ENCODE data around the gene RAB3IP.

Gene RAB3IP, protein sequence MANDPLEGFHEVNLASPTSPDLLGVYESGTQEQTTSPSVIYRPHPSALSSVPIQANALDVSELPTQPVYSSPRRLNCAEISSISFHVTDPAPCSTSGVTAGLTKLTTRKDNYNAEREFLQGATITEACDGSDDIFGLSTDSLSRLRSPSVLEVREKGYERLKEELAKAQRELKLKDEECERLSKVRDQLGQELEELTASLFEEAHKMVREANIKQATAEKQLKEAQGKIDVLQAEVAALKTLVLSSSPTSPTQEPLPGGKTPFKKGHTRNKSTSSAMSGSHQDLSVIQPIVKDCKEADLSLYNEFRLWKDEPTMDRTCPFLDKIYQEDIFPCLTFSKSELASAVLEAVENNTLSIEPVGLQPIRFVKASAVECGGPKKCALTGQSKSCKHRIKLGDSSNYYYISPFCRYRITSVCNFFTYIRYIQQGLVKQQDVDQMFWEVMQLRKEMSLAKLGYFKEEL

GRCh38 chr12:69738351-69739286, at the start of gene RAB3IP:
Gene RAB3IP (plus strand): TSS chr12:69738860. CDS start chr12:69755409, 16,549 bp downstream.
- peak; percentile 90 for DNase-seq (ENCODE audit: low spot score)

DNA sequence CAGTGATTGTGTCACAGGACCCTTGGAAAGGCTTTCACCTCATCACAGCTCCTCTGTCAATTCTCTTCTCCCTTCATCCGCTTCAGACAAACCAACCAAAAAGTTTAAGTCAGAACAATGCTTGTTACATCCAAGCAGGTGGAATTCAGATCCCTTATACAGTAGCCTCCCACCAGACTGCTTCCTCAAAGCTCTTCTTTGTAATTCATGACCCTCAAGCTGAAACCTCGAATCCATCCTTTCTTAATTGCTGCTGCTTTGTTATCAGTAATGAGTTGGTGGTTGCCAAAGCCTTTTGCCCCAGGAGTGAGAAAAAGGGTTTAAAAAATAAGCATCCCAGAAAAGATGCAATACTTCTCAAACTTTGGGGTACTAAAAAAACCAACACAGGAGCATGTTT, 49.0 kb upstream of the RAB3IP start:
- DNase-seq (ENCODE audit: low spot score): no peak

- DNase-seq (ENCODE audit: low spot score): no peak
Measured at GRCh38 chr12:69694123-69694522, 44.5 kb upstream of the RAB3IP start.

- DNase-seq (ENCODE audit: low spot score): no peak
Measured at GRCh38 chr12:69698054-69698453, 40.6 kb upstream of the RAB3IP start.

DNA sequence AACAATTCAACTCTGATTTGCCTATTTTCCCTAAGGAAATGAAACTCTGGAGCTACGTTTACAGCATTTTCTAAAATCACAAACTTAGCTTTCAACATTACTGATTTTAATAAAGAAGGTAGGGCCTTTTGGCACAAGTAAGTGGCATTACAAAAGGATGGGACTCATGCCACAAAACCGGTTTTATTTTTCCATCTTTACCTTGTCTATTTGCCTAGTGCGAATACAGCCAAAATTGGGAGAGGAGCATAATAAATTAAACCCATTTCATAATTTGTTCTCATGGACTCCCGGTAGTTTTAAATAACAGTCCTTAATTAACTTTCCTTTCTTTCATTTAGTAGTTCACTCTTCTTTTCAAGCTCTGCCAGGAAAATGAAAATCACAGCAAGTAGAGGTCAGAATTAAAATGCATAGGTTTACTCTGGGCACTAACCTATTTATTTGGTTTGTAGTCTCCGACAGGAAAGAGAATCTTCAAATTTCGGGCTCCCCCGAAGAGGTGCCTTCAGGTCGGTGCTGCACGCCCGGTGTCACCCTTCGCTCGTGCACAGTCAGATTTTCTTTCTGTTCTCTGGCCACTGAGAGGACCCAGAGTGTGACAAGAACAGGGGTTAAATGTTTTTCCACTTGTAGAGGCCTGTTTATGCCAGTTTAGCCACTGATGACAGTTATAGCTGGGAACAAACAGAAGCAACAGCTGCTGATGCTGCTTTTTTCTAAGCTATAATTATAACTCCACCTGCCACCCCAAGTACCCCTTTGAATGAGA, 39.7 kb upstream of the RAB3IP start, which contains the start of gene BEST3:
Gene BEST3, minus strand, starts transcription at position 535 of the 772 bp plus-strand sequence. CDS start 1,505 bp downstream, outside the sequence.
- no peak for DNase-seq (ENCODE audit: low spot score)

DNA sequence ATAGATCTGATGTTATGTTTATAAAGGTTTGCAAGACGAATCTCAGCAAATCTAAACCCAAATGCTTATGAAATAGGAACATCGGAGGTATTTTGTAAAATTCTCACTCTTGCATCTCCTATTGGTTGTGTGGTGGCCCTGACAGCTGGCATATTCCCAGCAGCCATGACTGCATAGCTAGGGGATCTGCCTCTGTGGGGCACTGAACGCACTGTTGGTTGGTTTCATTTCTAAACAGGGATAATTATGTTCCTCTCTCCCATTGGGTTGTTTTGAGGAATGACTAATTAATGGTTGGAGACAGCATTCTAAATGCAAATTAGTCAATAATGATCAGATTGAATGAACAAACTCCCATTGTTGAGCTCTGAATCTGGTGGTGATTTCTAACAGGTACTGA, 36.8 kb upstream of the RAB3IP start:
- DNase-seq (ENCODE audit: low spot score): no peak

DNA sequence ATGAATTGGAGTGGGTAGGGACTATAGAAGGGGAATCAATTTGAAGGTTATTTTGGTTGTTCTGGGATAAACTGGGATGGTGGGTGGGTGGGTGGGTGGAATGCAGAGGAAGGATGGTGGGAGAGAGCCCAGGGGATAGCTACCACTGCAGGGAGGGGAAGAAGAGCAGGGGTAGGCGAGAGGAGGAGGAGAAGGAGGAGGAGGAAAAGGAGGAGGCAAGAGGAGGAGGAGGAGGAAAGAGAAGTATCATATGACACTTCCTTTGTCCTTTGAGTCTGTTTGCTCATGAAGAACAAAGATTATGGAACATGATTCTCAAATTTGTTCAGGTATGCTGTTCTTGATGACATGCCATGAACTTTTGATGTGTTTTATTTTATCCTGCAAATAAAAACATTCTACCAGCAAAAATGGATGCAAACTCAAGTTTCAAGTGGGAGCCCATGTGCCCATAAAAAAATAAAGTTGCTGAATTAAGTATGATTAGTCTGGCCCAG, 35.5 kb upstream of the RAB3IP start:
- no peak for DNase-seq (ENCODE audit: low spot score)

- DNase-seq (ENCODE audit: low spot score): no peak
Measured at GRCh38 chr12:69704357-69704756, 34.3 kb upstream of the RAB3IP start.

DNA sequence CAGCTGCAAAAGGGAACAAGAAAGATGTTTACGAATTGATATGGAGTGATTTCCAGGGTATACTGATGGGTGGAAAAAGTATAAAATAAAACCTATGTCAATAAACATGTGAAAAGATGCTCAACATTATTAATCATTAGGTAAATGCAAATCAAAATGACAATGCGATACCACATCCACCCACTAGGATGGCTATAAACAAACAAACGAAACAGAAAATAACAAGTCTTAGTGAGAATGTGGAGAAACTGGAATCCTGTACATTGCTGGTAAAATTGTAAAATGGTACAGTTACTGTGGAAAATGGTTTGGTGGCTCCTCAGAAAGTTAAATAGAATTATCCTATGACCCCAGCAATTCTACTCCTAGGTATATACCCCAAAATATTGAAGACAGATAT, 30.0 kb upstream of the RAB3IP start:
- DNase-seq (ENCODE audit: low spot score): no peak

GRCh38 chr12:69712826-69713225, 25.8 kb upstream of the RAB3IP start:
- DNase-seq (ENCODE audit: low spot score): no peak

- DNase-seq (ENCODE audit: low spot score): no peak
Measured at GRCh38 chr12:69714542-69714941, 24.1 kb upstream of the RAB3IP start.

- no peak for DNase-seq (ENCODE audit: low spot score)
Measured at GRCh38 chr12:69719336-69720316, 19.0 kb upstream of the RAB3IP start.

DNA sequence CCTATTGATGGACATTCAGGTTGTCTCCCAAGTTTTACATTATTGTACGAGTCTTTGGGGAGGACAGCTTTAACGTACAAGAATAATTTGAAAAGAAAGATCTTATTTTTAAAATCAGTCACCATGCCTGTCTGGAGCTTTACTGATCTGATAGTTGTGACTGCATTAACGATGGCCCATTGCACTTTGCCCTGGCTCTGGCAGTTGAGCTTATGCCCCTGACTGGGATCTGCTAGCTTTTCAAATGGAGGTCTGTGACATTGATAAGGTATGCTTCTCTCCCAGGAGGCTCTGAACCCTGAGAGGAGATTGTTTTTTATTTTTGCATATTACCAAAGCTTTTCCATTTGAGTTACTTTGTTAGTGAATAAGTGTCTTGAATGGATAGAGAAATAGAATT, 17.9 kb upstream of the RAB3IP start:
- DNase-seq (ENCODE audit: low spot score): no peak

- no peak for DNase-seq (ENCODE audit: low spot score)
Measured at GRCh38 chr12:69726922-69727321, 11.7 kb upstream of the RAB3IP start.

DNA sequence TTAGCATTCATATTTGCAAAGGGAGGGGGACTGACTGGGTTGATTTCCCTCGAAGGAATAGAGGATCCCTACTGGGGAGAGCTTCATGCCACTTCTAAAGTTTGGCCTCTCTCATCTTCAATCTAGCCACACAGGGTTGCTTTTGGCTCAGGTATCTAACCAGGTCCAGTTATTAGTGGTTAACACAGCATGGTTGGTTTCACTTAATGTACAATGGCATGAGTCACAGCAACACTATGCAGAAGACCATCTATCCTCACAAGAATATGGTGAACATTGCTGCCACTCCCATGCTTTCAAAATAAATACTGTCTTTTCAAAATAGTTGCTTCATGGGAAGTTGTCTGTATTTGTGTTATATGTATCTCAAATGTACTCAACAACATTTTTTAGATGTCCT, 6.6 kb upstream of the RAB3IP start:
- DNase-seq (ENCODE audit: low spot score): peak; percentile 84

GRCh38 chr12:69733638-69734037, 5.0 kb upstream of the RAB3IP start:
- DNase-seq (ENCODE audit: low spot score): no peak

DNA sequence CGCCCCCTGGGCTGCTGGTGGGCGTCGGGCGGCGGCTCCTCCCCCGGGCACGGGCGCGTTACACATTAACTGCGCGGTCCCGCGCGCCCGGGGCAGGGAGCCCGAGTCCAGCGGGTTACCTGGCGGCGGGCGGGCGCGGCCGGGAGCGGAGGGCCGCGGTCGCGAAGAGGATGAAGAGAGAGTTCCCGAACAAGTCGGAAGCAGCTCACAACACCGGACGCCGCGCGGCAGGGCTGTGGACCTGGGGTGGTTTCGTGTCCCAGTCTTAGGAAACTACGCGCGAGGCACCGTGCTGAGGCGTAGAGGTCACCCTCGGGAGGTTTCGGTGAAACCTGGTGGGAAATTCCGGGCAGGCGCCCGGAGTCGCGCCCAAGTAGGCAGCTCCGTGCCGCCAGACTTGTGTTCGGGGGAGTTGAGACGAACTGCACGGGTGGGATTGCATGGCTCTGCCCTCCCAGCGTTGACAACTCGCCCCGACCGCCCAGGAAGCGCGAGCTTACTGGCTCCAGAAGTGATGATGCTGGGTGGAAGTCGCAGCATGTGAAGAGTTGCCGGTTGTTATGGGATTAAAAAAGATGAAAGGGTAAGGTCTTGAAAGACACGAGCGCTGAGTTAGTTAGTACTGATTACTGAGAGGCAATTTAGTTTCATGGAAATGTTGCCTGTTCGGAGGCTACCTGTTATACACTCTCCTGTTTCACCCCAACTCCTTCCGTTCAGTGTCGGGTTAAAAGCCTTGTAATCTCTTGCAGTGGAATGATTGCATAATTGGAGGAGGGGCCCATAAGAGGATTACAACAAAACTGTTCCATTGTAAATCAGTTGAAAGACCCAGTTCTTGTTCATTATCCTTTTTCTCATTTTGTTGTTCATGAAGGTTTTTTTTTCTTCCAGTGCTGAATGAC, 879 bp downstream of the RAB3IP start:
- DNase-seq (ENCODE audit: low spot score): peak; percentile 79

DNA sequence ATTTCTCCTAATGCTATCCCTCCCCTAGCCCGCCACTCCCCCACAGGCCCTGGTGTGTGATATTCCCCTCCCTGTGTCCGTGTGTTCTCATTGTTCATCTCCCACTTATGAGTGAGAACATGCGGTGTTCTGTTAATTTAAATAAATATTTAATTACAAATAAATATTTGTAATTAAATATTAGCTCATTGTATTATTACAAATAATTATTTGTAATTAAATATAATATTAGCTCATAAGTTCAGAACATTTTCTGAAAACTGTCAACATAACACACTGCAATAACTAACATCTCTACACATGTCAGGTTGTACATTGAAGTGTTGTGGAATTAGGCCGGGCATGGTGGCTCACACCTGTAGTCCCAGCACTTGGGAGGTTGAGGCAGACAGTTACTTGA, 5.4 kb downstream of the RAB3IP start:
- DNase-seq (ENCODE audit: low spot score): no peak

- DNase-seq (ENCODE audit: low spot score): no peak
Measured at GRCh38 chr12:69751476-69751875, 12.8 kb downstream of the RAB3IP start.

All from kidney tubule cell (primary cell).